Measurements from ENCODE around the gene NUP133.
"Not testable (repeated sequence)": the region's sequence is repeated elsewhere in the genome, so short reads cannot be mapped to it uniquely, and the experiment has no call there.

The NUP133 gene

GRCh38 chr1:229397762-229398161, 110.4 kb downstream of the NUP133 start:
- H3K4me3 ChIP-seq (ENCODE audit: low read length), result no peak overlapping the region
- no peak for DNase-seq (ENCODE audit: low read depth)
- TF ChIP-seq CTCF (IDR thresholded peaks at IDR 0.05; ENCODE audit: insufficient read depth, low read depth, low read length, missing control alignments), result no peak

- no peak overlapping the region for H3K4me3 ChIP-seq (ENCODE audit: low read length)
- no peak for TF ChIP-seq CTCF (IDR thresholded peaks at IDR 0.05; ENCODE audit: insufficient read depth, low read depth, low read length, missing control alignments)
- no peak for DNase-seq (ENCODE audit: low read depth)
Measured at GRCh38 chr1:229396585-229397206, 111.4 kb downstream of the NUP133 start.

GRCh38 chr1:229394517-229394916, 113.6 kb downstream of the NUP133 start:
- not testable (repeated sequence) for DNase-seq (ENCODE audit: low read depth); H3K4me3 ChIP-seq (ENCODE audit: low read length)

- no peak for DNase-seq (ENCODE audit: low read depth)
- TF ChIP-seq CTCF (IDR thresholded peaks at IDR 0.05; ENCODE audit: insufficient read depth, low read depth, low read length, missing control alignments), result no peak
- H3K4me3 ChIP-seq (ENCODE audit: low read length), result no peak overlapping the region
Measured at GRCh38 chr1:229392936-229393335, 115.2 kb downstream of the NUP133 start.
